Measurements from ENCODE around the gene CPNE8.

Gene CPNE8

DNA sequence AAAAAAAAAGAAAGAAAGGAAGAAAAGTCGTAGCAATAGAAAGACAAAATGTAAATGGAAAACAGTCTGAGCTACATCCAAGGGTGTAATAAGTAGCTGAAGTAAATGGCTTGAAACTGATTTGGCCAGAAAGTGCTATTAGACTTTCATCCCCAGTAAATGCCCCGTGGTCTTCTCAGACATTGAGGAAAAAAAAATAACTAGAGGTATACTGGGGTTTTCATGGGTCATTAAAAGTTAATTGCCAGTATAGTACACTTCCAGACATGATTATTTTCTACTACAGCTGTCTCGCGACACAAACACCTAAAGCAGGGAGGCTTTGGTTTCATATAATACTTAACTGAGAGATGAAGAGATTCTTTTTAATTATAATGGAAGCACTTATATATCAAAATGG, 271.9 kb downstream of the CPNE8 start:
- DNase-seq (ENCODE audit: low read depth in 2 of 2), result no peak

DNA sequence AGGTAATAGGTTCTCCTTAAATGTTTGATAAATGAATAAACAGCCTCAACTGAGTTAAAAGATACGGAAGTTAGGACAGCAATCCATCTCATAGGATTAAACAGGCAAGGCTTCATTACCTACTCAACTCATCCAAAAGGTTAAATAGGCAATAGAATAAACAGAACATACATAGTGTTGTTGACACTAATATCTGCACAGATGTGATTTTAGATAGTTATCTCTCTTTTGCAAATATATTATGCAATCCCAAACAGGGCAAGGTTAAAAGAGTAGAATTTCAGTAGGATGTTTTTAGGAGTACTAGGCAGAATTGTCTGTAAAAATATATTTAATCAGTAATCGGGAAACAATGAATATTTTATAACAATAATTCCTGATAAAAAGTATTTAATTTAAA, 276.3 kb downstream of the CPNE8 start:
- DNase-seq (ENCODE audit: low read depth in 2 of 2), result no peak

DNA sequence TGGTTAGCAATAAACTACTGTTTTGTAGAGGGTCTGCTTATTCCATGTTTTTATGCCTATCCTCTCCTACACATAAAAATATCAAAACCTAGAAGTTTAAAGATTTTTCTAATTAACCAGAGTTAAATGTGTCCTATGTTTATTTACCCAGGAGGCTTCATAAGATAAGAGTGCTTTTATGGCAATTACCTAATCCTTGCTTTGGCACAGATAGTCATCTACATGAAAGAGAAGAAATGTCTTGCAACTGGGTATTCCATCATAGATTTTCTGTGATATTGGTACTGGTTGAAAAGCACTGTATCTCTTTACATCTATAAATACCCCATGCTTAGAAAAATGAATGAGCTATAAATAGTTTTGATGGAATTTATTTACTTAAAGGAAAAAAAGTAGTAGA, 277.1 kb downstream of the CPNE8 start:
- no peak for DNase-seq (ENCODE audit: low read depth in 2 of 2)

DNA sequence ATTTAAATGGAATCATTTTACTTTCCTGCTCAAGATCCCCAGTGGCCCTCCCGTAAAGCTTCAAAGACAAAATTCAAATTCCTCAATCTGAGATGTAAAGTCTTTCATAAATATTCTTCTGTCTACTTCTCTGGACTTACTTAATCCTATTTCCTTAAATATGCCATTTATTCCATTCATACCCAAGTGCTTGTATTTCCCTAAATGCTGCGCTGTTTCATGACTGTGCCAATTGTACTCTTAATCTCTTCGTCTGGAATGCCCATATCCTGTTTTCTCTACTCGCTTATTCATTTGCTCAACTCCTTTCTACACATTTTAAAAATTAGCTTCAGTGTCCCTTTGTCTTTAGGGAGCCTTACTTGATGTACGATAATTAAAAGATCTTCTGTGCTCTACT, 280.1 kb downstream of the CPNE8 start:
- DNase-seq (ENCODE audit: low read depth in 2 of 2), result no peak

DNA sequence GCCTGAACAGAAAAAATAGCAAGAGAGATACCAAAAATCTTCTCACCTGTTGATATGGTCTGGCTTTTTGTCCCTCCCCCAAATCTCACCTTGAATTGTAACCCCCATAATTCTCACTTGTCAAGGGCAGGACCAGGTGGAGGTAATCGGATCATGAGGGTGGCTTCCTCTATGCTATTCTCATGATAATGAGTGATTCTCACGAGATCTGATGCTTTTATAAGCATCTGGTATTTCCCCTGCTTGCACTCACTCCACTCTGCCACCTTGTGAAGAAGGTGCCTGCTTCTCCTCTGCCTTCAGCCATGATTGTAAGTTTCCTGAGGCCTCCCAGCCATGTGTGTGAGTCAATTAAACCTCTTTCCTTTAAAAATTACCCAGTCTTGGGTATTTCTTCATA, 291.2 kb downstream of the CPNE8 start:
- no peak for DNase-seq (ENCODE audit: low read depth in 2 of 2)

DNA sequence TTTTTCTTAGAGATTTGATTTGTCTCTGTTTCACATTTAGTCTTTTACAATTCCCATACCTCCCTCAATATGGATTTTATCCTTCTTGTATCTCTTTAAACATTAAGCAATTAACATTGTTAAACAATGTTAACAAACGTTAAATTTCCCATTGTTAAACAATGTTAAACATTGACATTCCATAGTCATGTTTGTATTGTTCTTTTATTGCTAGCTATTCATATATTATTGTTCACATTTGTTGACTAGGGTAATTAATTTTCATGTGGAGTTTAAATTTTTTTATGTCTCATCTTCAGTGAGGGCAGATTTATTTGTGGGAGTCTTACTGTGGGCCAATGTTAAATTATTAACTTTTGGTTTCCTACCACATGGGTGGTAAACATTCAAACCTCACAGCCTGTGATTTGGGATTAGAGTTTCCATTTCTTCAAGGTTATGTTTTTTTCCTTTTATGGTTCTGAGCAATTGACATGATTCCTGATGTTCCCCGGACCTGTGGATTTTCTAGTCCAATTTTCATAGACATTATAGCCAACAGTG, 294.5 kb downstream of the CPNE8 start:
- DNase-seq (ENCODE audit: low read depth in 2 of 2), result no peak

DNA sequence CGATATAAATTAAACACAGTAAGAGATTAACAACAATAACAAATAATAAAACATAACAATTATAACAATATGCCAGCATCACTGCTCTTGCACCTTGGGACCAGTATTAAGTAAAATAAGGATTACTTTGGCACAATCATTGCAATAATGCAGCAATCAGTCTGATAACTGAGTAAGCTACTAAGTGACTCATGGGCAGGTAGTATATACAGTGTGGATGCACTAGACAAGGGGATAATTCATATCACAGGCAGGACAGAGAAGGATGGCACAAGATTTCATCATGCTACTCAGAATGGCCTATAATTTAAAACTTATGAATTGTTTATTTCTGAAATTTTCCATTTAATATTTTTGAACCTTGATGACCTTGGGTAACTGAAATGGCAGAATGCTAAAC, 298.1 kb downstream of the CPNE8 start:
- no peak for DNase-seq (ENCODE audit: low read depth in 2 of 2)
